DMS53 treated with DMSO at 0.1 percent for 48 hours (cell line): Measurements from ENCODE around the gene SVIL.
"Not testable (repeated sequence)": the region's sequence is repeated elsewhere in the genome, so short reads cannot be mapped to it uniquely, and the experiment has no call there.

ENCODE experiments used
- DNase-seq: peaks from one replicate; lab custom pipeline; 2025; ENCODE audit not compliant: unreplicated experiment; lab: John Stamatoyannopoulos, UW

SVIL gene

GRCh38 chr10:29582769-29583168, 52.0 kb downstream of the SVIL start:
- DNase-seq = not testable (repeated sequence)

GRCh38 chr10:29579455-29579970, 55.3 kb downstream of the SVIL start:
- no peak for DNase-seq

- no peak for DNase-seq
Measured at GRCh38 chr10:29578457-29578856, 56.3 kb downstream of the SVIL start.

GRCh38 chr10:29576681-29577080, 58.1 kb downstream of the SVIL start:
- DNase-seq = no peak

- no peak for DNase-seq
Measured at GRCh38 chr10:29575098-29575455, 59.7 kb downstream of the SVIL start.

GRCh38 chr10:29574212-29575097, 60.3 kb downstream of the SVIL start:
- DNase-seq = not testable (repeated sequence)

- DNase-seq = not testable (repeated sequence)
Measured at GRCh38 chr10:29570248-29570647, 64.5 kb downstream of the SVIL start.

- DNase-seq = no peak
Measured at GRCh38 chr10:29569795-29570194, 65.0 kb downstream of the SVIL start.

- DNase-seq = no peak
Measured at GRCh38 chr10:29567003-29567402, 67.8 kb downstream of the SVIL start.

GRCh38 chr10:29566209-29566608, 68.6 kb downstream of the SVIL start:
- not testable (repeated sequence) for DNase-seq

GRCh38 chr10:29563420-29564035, 71.2 kb downstream of the SVIL start:
- no peak for DNase-seq

GRCh38 chr10:29563006-29563405, 71.8 kb downstream of the SVIL start:
- DNase-seq = not testable (repeated sequence)

- no peak for DNase-seq
Measured at GRCh38 chr10:29559996-29560395, 74.8 kb downstream of the SVIL start.

GRCh38 chr10:29557665-29558064, 77.1 kb downstream of the SVIL start:
- no peak for DNase-seq

GRCh38 chr10:29555746-29556481, 78.9 kb downstream of the SVIL start:
- DNase-seq = no peak

GRCh38 chr10:29555091-29555745, 79.6 kb downstream of the SVIL start:
- DNase-seq = no peak

- DNase-seq = no peak
Measured at GRCh38 chr10:29554660-29555059, 80.1 kb downstream of the SVIL start.

- no peak for DNase-seq
Measured at GRCh38 chr10:29553544-29554250, 81.1 kb downstream of the SVIL start.

- not testable (repeated sequence) for DNase-seq
Measured at GRCh38 chr10:29553116-29553515, 81.7 kb downstream of the SVIL start.

GRCh38 chr10:29549493-29549892, 85.3 kb downstream of the SVIL start:
- not testable (repeated sequence) for DNase-seq
